T-cell (primary cell): ENCODE measurements around the gene IL1F10. TPM values are rescaled to one million over a fixed set of nuclear protein-coding genes. Genes with fewer than 3 reads are reported as not detected.
A peak's percentile ranks its signal among the peaks of the same experiment; 100 is the strongest.

Source experiments
- ATAC-seq, 4 experiments: fragments of 200-7000 bp in 3 of 4; fragments of 150-1000 bp in 1 of 4; cut with Tn5 transposase; replicated peaks in 1 of 4; 1 replicate in 3 of 4; 2 replicates in 1 of 4; pipeline ENCODE4 v1.10.0; 2021; ENCODE audit warnings: moderate library complexity in 3 of 4, mild to moderate bottlenecking in 2 of 4, moderate number of reproducible peaks in 1 of 4
- CTCF ChIA-PET, 2 donors: fragments of 300-600 bp; sonication (Branson Sonifier 250); formaldehyde crosslinking; loops; one replicate each; lab custom pipeline; 2022; ENCODE audit warnings: antibody characterized with exemption in 2 of 2; lab: Charles Lee
- POLR2A ChIA-PET, 2 donors: fragments of 300-600 bp; sonication (Branson Sonifier 250); formaldehyde crosslinking; loops; one replicate each; lab custom pipeline; 2022; ENCODE audit warnings: antibody characterized with exemption in 2 of 2; lab: Charles Lee
- DNase-seq, 35 experiments: peaks; one replicate each; pipeline versions ENCODE4 v3.0.0 to v3.0.0-alpha.2; 2013 to 2023
- H3K27ac ChIP-seq: one replicate; pipeline ENCODE4 v1.5.1; 2013; ENCODE audit warnings: low read length
- H3K27me3 ChIP-seq, 2 experiments: replicated peaks in 1 of 2; 1 replicate in 1 of 2; 2 replicates in 1 of 2; pipeline versions ENCODE4 v1.6.1 to v1.7.0; 2013; ENCODE audit warnings: low read length in 1 of 2, mixed read lengths in 1 of 2; ENCODE audit not compliant: control insufficient read depth in 2 of 2, insufficient read depth in 2 of 2; ENCODE audit errors: extremely low read depth in 1 of 2
- H3K36me3 ChIP-seq, 2 donors: 1 replicate in 1 of 2; 2 replicates in 1 of 2; pipeline versions ENCODE4 v1.6.1 to v1.7.0; 2013; ENCODE audit warnings: low read length in 1 of 2; ENCODE audit not compliant: control insufficient read depth in 2 of 2, insufficient read depth in 1 of 2; ENCODE audit errors: extremely low read depth in 1 of 2
- H3K4me1 ChIP-seq, 2 experiments: 1 replicate in 1 of 2; 2 replicates in 1 of 2; pipeline versions ENCODE4 v1.6.1 to v1.7.0; 2013; ENCODE audit warnings: low read length in 2 of 2, mixed read lengths in 1 of 2; ENCODE audit not compliant: insufficient read depth in 2 of 2, control insufficient read depth in 1 of 2; ENCODE audit errors: extremely low read depth in 1 of 2
- H3K4me3 ChIP-seq, 2 donors: 1 replicate in 1 of 2; 2 replicates in 1 of 2; pipeline versions ENCODE4 v1.5.1 to v1.7.0; 2013; ENCODE audit warnings: mild to moderate bottlenecking in 2 of 2, low read length in 1 of 2, moderate library complexity in 1 of 2; ENCODE audit not compliant: control insufficient read depth in 1 of 2; ENCODE audit errors: extremely low read depth in 1 of 2
- H3K9me3 ChIP-seq: 2 replicates; pipeline ENCODE4 v1.7.0; 2013
- H3K27ac Mint-ChIP-seq, 2 donors: one replicate each; pipeline ENCODE4 v1.8.0; 2020 to 2021; ENCODE audit warnings: mild to moderate bottlenecking in 2 of 2, mixed read lengths in 2 of 2
- H3K27me3 Mint-ChIP-seq, 2 donors: one replicate each; pipeline ENCODE4 v1.8.0; 2021 to 2022; ENCODE audit warnings: mixed read lengths in 2 of 2
- H3K36me3 Mint-ChIP-seq: one replicate; pipeline ENCODE4 v1.8.0; 2021; ENCODE audit warnings: mixed read lengths
- H3K4me1 Mint-ChIP-seq, 3 donors: one replicate each; pipeline ENCODE4 v1.8.0; 2020 to 2022; ENCODE audit warnings: mixed read lengths in 3 of 3, mild to moderate bottlenecking in 1 of 3
- H3K4me3 Mint-ChIP-seq, 3 donors: one replicate each; pipeline ENCODE4 v1.8.0; 2020 to 2022; ENCODE audit warnings: mild to moderate bottlenecking in 3 of 3, mixed read lengths in 3 of 3, moderate library complexity in 3 of 3
- H3K9me3 Mint-ChIP-seq, 3 donors: one replicate each; pipeline ENCODE4 v1.8.0; 2020 to 2022; ENCODE audit warnings: mixed read lengths in 3 of 3
- WGBS: methylation state at CpG from one replicate; pipeline ENCODE4 v1.1.5; 2013; ENCODE audit warnings: missing lambda C conversion rate; ENCODE audit not compliant: insufficient coverage; 5-methylcytosine and 5-hydroxymethylcytosine counted together
- total RNA-seq, 35 experiments: library from RNA in 6 of 35; stranded (reverse) in 6 of 35; fragments of 120-200 nt in 1 of 35; gene quantifications; one replicate each; pipeline versions ENCODE4 v1.2.1 to v1.2.4 and lab custom pipeline; 2013 to 2026

Gene IL1F10
- total RNA-seq, 5 donors from 2014 or later (not counting 1 experiment from before 2014, with no cell fraction given), result not detected

DNA sequence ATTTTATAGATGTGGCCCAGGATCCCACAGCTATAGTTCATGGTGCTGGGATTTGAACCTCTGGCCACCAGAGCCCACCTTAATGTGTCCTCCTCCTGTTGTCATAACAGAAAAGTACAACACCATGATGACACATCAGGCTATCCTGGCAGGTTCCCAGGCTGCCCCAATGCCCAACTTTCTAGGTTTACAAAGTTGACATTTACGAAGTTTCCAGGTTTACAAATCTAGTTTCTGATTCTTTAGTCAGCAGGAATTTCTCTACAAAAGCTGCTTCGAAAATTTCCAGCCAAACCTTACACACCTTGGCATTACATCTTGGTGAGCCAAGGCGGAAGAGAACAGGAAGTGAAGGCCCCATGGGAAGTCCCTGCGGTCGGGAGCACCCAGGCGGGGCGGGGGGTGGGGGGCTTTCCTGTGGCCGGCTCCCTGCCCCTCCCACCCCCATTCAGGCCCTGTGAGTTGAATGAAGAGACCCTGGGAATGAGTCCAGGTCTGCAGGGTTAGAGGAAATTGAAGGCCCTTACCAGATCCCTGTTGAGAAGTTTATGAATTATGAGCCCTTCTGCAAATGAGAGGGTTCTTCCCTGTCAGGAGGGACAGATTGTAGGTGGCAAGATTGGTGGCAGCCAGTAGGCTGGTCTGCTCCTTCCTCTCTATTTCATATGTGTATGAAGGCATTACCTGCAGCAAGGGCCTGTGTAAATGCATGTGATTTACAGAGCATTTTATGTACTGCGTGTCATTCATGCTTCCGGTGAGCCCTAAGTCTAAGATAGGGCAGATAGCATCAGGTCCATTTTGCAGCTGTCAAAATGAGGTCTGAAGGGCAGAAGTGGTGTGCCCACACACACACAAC lies 48.6 kb downstream of the IL1F10 start:
- Mint-ChIP-seq H3K27me3 (peaks cover 0 to 4% of the 10 kb centered on the region in 2 donors), H3K36me3 (no peaks in the 10 kb centered on the region), H3K9me3 (no peaks in the 10 kb centered on the region), H3K27ac (no peak overlapping the region), H3K4me1 (peaks cover 9 to 18% (median 13%) of the 10 kb centered on the region in 3 donors), H3K4me3 (peak overlapping the region in 1 of 3 donors; percentile 57)
- DNase-seq (peak in 2 of 35 experiments; percentile 20 to 48), ATAC-seq (peak in 3 of 4 experiments; percentile 37 to 64 (median 57))
- Histone ChIP-seq H3K4me1 (peaks cover 11 to 17% of the 10 kb centered on the region in 2 experiments), H3K36me3 (no peaks in the 10 kb centered on the region), H3K27ac (no peak overlapping the region), H3K27me3 (no peaks in the 10 kb centered on the region), H3K9me3 (no peaks in the 10 kb centered on the region), H3K4me3 (no peak overlapping the region)
- WGBS, result 80% methylated on average over 3 of the region's 10 CpGs
- POLR2A ChIA-PET, result no interaction called here
- CTCF ChIA-PET, result no interaction called here

DNA sequence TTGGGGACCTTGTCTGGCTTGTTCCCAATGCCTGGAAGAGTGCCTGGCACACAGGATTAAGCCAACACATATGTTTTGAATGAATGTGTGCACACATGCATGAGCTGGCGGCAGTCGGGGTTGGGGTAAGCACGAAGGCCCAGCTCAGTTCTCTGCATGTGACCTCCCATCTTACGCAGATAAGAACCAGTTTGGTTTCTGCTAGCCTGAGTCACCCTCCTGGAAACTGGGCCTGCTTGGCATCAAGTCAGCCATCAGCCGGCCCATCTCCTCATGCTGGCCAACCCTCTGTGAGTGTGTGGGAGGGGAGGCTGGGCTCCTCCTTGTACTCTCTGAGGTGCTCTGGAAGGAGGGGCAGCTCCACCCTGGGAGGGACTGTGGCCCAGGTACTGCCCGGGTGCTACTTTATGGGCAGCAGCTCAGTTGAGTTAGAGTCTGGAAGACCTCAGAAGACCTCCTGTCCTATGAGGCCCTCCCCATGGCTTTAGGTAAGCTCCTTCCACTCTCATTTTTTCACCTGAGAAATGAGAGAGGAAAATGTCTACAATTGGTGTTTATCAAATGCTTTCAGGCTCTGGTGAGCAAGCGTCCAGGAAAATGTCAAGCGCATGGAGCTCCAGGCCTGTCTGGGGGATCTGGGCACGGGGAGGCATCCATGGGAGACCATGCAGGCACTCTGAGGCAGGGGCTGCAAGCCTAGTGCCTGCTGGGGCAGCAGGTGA lies 49.9 kb downstream of the IL1F10 start:
- H3K36me3 ChIP-seq, result no peaks in the 10 kb centered on the region
- no peak overlapping the region for H3K4me3 ChIP-seq
- H3K4me1 Mint-ChIP-seq, result peaks cover 9 to 19% (median 13%) of the 10 kb centered on the region in 3 donors
- H3K4me3 Mint-ChIP-seq, result peak overlapping the region in 1 of 3 donors; percentile 15
- H3K27me3 ChIP-seq, result no peaks in the 10 kb centered on the region
- H3K27ac Mint-ChIP-seq, result no peak overlapping the region
- H3K27me3 Mint-ChIP-seq, result peaks cover 0 to 4% of the 10 kb centered on the region in 2 donors
- no peaks in the 10 kb centered on the region for H3K9me3 ChIP-seq
- no peak for ATAC-seq
- H3K27ac ChIP-seq, result no peak overlapping the region
- DNase-seq, result no peak
- H3K36me3 Mint-ChIP-seq, result no peaks in the 10 kb centered on the region
- ChIA-PET POLR2A (no interaction called here), CTCF (no interaction called here)
- H3K9me3 Mint-ChIP-seq, result no peaks in the 10 kb centered on the region
- WGBS, result 90% methylated on average over 8 of the region's 9 CpGs
- peaks cover 11 to 17% of the 10 kb centered on the region in 2 experiments for H3K4me1 ChIP-seq

DNA sequence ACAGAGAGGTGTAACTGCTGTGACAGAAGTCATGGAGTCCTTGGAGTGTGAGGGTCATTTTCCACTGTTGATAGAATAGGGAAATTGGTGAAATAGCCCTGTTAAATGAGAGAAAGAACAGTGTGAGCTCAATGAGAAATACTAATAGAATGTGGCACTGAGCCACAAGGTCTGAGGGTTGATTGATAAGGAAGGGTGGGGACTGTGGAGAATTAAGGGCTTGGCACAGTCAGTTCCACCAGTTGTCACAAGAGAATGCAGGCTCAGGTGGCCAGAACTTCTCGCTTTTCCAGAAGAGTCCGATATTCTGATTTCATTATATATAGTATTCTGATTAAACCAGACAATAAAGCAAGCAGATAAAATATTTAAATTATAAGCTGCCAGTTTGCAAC lies 50.5 kb downstream of the IL1F10 start:
- peaks cover 0 to 4% of the 10 kb centered on the region in 2 donors for H3K27me3 Mint-ChIP-seq

DNA sequence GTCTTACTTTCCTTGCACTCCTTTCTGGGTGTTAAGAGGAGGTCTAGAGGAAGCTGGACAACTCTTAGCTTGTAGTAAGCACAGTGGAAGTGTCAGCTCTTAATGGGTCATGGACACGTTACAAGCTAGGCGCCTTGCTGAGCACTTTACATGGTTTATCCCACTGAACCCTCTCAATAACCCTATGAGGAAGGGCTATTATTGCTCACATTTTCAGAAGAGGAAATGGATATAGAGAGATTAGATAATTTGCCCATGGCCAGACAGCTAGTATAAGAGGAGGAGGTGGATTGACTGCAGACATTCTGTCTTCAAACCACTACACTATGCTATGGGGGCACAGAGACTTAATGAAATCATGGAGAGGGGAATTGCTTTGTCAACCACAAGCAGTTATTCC lies 51.3 kb downstream of the IL1F10 start:
- Mint-ChIP-seq H3K27me3 (peaks cover 0 to 11% of the 10 kb centered on the region in 2 donors), H3K36me3 (no peaks in the 10 kb centered on the region), H3K9me3 (no peaks in the 10 kb centered on the region), H3K4me1 (peaks cover 11 to 23% (median 18%) of the 10 kb centered on the region in 3 donors), H3K4me3 (no peak overlapping the region), H3K27ac (no peak overlapping the region)
- H3K9me3 ChIP-seq, result no peaks in the 10 kb centered on the region
- H3K36me3 ChIP-seq, result no peaks in the 10 kb centered on the region
- DNase-seq, result no peak
- no CpG with 5 or more reads among the region's 2 CpGs for WGBS
- H3K27me3 ChIP-seq, result no peaks in the 10 kb centered on the region
- no peak for ATAC-seq
- H3K4me3 ChIP-seq, result no peak overlapping the region
- ChIA-PET CTCF (no interaction called here), POLR2A (no interaction called here)
- no peak overlapping the region for H3K27ac ChIP-seq
- peaks cover 11 to 19% of the 10 kb centered on the region in 2 experiments for H3K4me1 ChIP-seq

More for the DNA sequence above, 50.5 kb downstream of the IL1F10 start:
- DNase-seq, result no peak
- no peak overlapping the region for H3K4me3 ChIP-seq
- Mint-ChIP-seq H3K36me3 (no peaks in the 10 kb centered on the region), H3K9me3 (no peaks in the 10 kb centered on the region), H3K4me1 (peaks cover 9 to 19% (median 13%) of the 10 kb centered on the region in 3 donors), H3K27ac (no peak overlapping the region), H3K4me3 (no peak overlapping the region)
- no CpG with 5 or more reads among the region's 2 CpGs for WGBS
- CTCF ChIA-PET, result no interaction called here
- no peak for ATAC-seq
- H3K4me1 ChIP-seq, result peaks cover 11 to 17% of the 10 kb centered on the region in 2 experiments
- POLR2A ChIA-PET, result no interaction called here
- H3K9me3 ChIP-seq, result no peaks in the 10 kb centered on the region
- H3K36me3 ChIP-seq, result no peaks in the 10 kb centered on the region
- H3K27ac ChIP-seq, result no peak overlapping the region
- H3K27me3 ChIP-seq, result no peaks in the 10 kb centered on the region

DNA sequence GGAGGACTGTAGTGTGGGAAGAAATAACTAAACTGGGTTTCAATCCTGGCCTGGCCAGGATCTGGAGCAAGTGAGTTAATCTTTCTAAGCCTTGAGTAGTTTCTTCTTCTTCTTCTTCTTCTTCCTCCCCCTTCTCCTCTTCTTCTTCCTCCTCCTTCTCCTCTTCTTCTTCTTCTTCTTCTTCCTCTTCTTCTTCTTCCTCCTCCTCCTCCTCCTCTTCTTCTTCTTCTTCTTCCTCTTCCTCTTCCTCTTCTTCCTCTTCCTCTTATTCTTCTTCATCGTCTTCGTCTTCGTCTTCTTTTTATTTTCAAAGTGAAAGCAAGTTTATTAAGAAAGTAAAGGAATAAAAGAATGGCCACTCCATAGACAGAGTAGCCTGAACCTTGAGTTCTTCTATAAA lies 53.1 kb downstream of the IL1F10 start:
- H3K9me3 ChIP-seq, result no peaks in the 10 kb centered on the region
- Mint-ChIP-seq H3K36me3 (no peaks in the 10 kb centered on the region), H3K9me3 (no peaks in the 10 kb centered on the region), H3K4me3 (no peak overlapping the region), H3K4me1 (peaks cover 15 to 29% (median 19%) of the 10 kb centered on the region in 3 donors), H3K27me3 (peaks cover 2 to 13% of the 10 kb centered on the region in 2 donors), H3K27ac (no peak overlapping the region)
- ChIA-PET CTCF (no interaction called here), POLR2A (no interaction called here)
- peaks cover 0 to 4% of the 10 kb centered on the region in 2 experiments for H3K27me3 ChIP-seq
- H3K4me3 ChIP-seq, result no peak overlapping the region
- no CpG with 5 or more reads among the region's 3 CpGs for WGBS
- H3K27ac ChIP-seq, result no peak overlapping the region
- ATAC-seq (no peak), DNase-seq (no peak)
- H3K4me1 ChIP-seq, result peaks cover 5 to 14% of the 10 kb centered on the region in 2 experiments
- H3K36me3 ChIP-seq, result no peaks in the 10 kb centered on the region

DNA sequence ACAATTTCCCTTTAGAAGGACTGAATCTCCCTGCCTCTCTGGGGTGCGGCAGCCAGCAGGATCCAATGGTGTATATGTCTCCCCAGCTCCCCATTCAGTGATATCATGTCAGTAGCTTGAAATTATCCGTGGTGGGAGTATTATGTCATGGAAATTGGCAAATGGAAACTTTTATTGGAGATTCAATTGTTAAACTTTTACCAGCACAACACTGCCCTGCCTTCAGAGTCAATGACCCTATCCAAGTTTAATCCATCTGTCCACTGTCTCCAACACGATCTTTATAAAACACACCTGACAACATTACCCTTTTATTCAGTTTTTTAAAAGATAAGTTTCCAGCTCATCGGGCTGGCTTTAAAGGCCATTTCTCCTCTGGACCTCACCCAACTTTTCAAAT lies 54.6 kb downstream of the IL1F10 start:
- H3K27me3 Mint-ChIP-seq, result peaks cover 2 to 13% of the 10 kb centered on the region in 2 donors
- ChIA-PET POLR2A (no interaction called here), CTCF (no interaction called here)
- no peaks in the 10 kb centered on the region for H3K9me3 ChIP-seq
- H3K27ac ChIP-seq, result no peak overlapping the region
- peaks cover 0 to 4% of the 10 kb centered on the region in 2 experiments for H3K27me3 ChIP-seq
- H3K36me3 ChIP-seq, result no peaks in the 10 kb centered on the region
- H3K4me1 Mint-ChIP-seq, result peaks cover 8 to 20% (median 9%) of the 10 kb centered on the region in 3 donors
- DNase-seq (no peak), ATAC-seq (no peak)
- H3K4me3 Mint-ChIP-seq, result no peak overlapping the region
- no peaks in the 10 kb centered on the region for H3K9me3 Mint-ChIP-seq
- no peaks in the 10 kb centered on the region for H3K36me3 Mint-ChIP-seq
- no peak overlapping the region for H3K4me3 ChIP-seq
- no peak overlapping the region for H3K27ac Mint-ChIP-seq
- peaks cover 2 to 4% of the 10 kb centered on the region in 2 experiments for H3K4me1 ChIP-seq
- WGBS, result 50% methylated on average over 1 of the region's 4 CpGs
